Measurements from ENCODE around the gene SLC43A2. TPM values are rescaled to one million over a fixed set of nuclear protein-coding genes. Genes with fewer than 3 reads are reported as not detected.

Gene SLC43A2
- total and polyA plus RNA-seq, 2 of the 13 experiments (the other 11 are each of a cell fraction or from before 2014, with no cell fraction given), result 7.3 to 20.0 TPM

- TF ChIP-seq THAP11 (CRISPR knock-in tag; IDR thresholded peaks at IDR 0.05) (no peak), ZNF468 (CRISPR knock-in tag; IDR thresholded peaks at IDR 0.05) (no peak), ARID5B (CRISPR knock-in tag; IDR thresholded peaks at IDR 0.05) (peak; percentile 59), ZBTB8A (CRISPR knock-in tag; IDR thresholded peaks at IDR 0.05; ENCODE audit: borderline replicate concordance, low read depth) (no peak), ZNF33A (CRISPR knock-in tag; IDR thresholded peaks at IDR 0.05; ENCODE audit: borderline replicate concordance) (no peak), ZNF850 (CRISPR knock-in tag; conservative IDR thresholded peaks at IDR 0.05) (no peak), CHD4 (IDR thresholded peaks at IDR 0.05; ENCODE audit: borderline replicate concordance, low read length) (no peak), SUZ12 (IDR thresholded peaks at IDR 0.05; ENCODE audit: low read depth, low read length) (no peak), PCBP2 (optimal IDR thresholded peaks at IDR 0.05; ENCODE audit: low read depth, low read length, poor library complexity, severe bottlenecking) (no peak), CREB3 (CRISPR knock-in tag; IDR thresholded peaks at IDR 0.05) (no peak), TBL1XR1 (IDR thresholded peaks at IDR 0.05; ENCODE audit: borderline replicate concordance, low read length, partially characterized antibody) (no peak), SAFB2 (CRISPR knock-in tag; IDR thresholded peaks at IDR 0.05; ENCODE audit: borderline replicate concordance, low read depth) (no peak), GATA4 (IDR thresholded peaks at IDR 0.05; ENCODE audit: borderline replicate concordance, low read depth) (no peak), THAP9 (CRISPR knock-in tag; IDR thresholded peaks at IDR 0.05; ENCODE audit: borderline replicate concordance) (no peak), MAFK (conservative IDR thresholded peaks at IDR 0.05 in 1 of 2, IDR thresholded peaks at IDR 0.05 in 1 of 2; ENCODE audit: low read length in 2 of 2) (no peak)
- TF ChIP-seq, protein P1, sequence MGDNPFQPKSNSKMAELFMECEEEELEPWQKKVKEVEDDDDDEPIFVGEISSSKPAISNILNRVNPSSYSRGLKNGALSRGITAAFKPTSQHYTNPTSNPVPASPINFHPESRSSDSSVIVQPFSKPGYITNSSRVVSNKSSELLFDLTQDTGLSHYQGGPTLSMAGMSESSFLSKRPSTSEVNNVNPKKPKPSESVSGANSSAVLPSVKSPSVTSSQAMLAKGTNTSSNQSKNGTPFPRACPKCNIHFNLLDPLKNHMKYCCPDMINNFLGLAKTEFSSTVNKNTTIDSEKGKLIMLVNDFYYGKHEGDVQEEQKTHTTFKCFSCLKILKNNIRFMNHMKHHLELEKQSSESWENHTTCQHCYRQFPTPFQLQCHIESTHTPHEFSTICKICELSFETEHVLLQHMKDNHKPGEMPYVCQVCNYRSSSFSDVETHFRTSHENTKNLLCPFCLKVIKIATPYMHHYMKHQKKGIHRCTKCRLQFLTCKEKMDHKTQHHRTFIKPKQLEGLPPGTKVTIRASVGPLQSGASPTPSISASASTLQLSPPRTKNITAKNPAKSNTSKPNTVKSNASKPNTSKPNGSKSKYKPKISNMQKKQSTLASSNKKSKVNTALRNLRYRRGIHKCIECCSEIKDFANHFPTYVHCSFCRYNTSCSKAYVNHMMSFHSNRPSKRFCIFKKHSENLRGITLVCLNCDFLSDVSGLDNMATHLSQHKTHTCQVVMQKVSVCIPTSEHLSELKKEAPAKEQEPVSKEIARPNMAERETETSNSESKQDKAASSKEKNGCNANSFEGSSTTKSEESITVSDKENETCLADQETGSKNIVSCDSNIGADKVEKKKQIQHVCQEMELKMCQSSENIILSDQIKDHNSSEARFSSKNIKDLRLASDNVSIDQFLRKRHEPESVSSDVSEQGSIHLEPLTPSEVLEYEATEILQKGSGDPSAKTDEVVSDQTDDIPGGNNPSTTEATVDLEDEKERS (CRISPR knock-in tag; IDR thresholded peaks at IDR 0.05), result no peak
These were observed 22.2 kb downstream of the SLC43A2 start (continued) for GRCh38 chr17:1606352-1606985.

Measured in HepG2 (cell line).